A673 (cell line): Measurements from ENCODE around the gene GMPPB.

ENCODE experiments used
- CTCF ChIP-seq: fragments of 300-800, 200-600 bp; sonication (generic); conservative IDR thresholded peaks from 2 replicates; pipeline ENCODE4 v1.5.1; 2017; ENCODE audit warnings: low read depth, mild to moderate bottlenecking, antibody characterized with exemption, low read length, moderate library complexity, mixed read lengths
- EZH2 ChIP-seq: fragments of 200-600 bp; sonication (generic); IDR thresholded peaks from 2 replicates; pipeline ENCODE4 v1.6.1; 2017; ENCODE audit warnings: borderline replicate concordance, low read depth, mild to moderate bottlenecking, mixed read lengths, antibody characterized with exemption, low read length; ENCODE audit not compliant: poor library complexity, severe bottlenecking

DNA sequence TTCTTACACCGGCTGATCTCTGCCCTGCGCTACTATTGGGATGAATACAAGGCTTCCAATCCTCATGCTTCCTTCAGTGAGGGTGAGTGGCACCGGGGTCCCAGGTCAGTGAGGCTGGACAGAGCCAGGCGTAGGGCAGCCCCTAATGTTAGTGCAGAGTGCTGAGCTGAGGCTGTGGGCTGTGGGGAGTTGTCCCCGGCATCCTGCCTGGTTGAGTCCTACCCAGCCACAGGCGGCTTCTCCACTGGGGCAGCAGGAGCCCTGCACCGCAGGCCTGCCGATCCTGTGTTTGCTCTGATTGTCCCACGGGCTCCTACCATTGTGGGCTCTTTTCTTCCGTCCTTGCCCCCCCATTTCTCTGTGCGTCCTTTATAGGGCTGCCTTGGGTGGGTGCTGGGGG is 21.1 kb downstream of the GMPPB start:
- TF ChIP-seq CTCF = no peak
- TF ChIP-seq EZH2 = no peak
